Stimulated activated CD4-positive, alpha-beta T cell treated with anti-CD3 and anti-CD28 coated beads, Interleukin-4, amount 100 ng/mL, for 24 hours (primary cell): ENCODE measurements around the gene MISP.
"Not testable (repeated sequence)": the region's sequence is repeated elsewhere in the genome, so short reads cannot be mapped to it uniquely, and the experiment has no call there.

Experiments used
- DNase-seq: peaks from one replicate; pipeline ENCODE4 v3.0.0-alpha.2; 2020

MISP gene, protein sequence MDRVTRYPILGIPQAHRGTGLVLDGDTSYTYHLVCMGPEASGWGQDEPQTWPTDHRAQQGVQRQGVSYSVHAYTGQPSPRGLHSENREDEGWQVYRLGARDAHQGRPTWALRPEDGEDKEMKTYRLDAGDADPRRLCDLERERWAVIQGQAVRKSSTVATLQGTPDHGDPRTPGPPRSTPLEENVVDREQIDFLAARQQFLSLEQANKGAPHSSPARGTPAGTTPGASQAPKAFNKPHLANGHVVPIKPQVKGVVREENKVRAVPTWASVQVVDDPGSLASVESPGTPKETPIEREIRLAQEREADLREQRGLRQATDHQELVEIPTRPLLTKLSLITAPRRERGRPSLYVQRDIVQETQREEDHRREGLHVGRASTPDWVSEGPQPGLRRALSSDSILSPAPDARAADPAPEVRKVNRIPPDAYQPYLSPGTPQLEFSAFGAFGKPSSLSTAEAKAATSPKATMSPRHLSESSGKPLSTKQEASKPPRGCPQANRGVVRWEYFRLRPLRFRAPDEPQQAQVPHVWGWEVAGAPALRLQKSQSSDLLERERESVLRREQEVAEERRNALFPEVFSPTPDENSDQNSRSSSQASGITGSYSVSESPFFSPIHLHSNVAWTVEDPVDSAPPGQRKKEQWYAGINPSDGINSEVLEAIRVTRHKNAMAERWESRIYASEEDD

DNA sequence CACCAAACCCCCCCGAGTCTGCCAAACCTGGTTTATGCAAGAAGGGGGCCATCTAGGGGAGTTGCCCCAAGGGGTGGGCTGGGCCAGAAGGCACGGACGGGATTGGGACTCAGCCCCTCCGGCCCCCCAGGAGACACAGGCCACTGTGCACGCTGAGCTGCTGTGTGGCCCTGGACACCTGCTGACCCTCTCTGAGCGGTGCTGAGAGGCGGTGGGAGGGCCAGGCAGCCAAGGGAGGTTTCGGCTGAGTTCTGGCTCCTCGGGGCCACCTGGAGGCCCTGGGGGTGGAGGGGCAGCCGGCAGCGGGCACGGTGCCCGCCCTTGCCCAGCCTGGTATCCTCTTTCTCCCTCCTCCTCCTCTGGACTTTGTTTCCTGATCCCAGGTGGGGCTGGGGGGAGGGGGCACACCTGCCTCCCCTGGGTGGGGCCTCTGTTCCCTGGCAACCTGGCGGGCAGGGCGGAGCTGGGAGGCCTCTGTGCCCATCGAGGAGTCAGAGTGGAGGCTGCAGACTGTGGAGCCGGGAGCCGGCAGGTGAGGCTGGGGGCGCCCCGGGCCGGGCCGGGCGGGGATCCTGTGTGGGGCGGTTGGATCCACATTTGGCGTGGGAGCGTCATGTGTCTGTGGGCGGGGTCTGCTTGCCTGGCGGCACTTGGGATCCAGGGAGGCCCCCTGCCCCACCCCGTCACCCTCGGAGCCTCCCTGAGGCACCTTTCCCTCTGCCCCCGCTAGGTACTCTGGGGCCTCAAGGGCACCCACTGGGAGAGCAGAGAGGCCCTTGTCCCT is at the start of gene MISP:
TSS of gene MISP (plus strand) at position 473 of the 784 bp plus-strand sequence. CDS start 5,835 bp downstream, outside the sequence.
- no peak for DNase-seq

DNA sequence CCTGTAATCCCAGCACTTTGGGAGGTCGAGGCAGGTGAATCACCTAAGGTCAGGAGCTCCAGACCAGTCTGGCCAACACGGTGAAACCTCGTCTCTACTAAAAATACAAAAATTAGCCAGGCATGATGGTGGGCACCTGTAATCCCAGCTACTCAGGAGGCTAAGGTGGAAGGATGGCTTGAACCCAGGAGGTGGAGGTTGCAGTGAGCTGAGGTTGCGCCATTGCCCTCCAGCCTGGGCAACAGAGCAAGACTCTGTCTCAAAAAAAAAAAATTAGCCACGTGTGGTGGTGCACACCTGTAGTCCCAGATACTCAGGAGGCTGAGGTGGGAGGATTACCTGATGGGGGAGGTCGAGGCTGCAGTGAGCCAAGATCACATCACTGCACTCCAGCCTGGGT is 48.1 kb upstream of the MISP start:
- not testable (repeated sequence) for DNase-seq

DNA sequence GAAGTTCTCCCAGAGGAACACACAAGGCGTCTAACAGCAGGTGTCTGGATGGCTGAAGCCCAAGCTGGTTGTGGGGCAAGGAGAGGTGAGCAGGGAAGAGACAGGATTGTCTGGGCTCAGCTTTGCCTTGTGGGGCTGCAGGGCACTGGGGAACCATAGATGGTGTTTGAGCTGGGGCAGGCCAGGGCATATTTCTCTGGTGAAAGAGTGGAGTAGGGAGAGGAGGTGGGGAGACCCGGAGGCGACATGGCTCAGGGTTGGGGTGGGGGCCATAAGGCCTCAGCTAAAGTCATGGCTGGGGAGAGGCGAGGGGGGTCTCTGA is 47.6 kb upstream of the MISP start:
- no peak for DNase-seq

DNA sequence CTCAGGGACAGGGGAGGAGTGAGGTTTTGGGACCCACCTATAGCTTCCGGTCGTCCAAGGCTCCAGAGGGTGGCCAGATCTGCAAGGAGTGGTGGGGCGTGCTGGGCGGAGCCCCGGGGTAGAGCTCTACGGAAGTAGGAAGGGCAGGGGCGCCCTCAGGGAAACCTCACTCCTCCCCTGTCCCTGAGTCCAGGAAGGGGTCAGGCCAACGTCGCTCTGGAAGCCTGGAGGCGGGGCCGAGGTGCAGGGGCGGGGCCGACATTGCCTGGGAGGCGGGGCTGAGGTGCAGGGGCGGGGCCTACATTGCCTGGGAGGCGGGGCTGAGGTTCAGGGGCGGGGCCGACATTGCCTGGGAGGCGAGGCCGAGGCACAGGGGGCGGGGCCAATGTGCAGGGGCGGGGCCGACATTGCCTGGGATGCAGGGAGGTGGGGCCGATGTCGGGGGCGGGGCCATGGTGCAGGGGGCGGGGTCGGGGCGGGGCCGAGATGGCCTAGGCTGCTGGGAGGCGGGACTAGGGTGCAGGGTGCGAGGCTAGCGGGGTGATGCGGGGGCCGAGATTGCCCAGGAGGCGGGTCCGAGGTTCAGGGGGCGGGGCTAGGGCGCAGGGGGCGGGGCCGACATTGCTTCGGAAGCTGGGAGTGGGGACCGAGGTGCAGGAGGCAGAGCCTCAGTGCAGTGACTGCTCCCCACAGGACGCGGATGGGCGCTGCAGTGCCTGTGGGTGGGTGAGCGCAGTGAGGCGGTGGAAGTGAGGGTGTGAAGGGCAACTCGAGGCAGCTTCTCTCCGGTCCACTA is 47.1 kb upstream of the MISP start:
- peak; percentile 58 for DNase-seq

DNA sequence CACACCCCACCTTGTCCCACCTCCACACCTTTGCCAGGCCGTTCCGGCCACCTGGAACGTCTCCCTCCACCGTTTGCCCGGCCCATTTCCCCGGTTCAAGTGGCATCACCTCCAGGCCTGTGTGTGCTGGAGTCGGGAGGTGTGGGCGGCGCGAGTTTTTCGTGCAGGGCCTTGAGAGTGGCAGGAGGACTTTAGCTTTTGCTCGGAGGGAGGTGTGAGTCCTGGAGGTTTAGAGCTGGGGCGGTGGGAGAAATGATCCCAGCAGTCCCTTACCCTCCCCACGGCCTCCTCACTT is 46.5 kb upstream of the MISP start:
- DNase-seq: no peak

DNA sequence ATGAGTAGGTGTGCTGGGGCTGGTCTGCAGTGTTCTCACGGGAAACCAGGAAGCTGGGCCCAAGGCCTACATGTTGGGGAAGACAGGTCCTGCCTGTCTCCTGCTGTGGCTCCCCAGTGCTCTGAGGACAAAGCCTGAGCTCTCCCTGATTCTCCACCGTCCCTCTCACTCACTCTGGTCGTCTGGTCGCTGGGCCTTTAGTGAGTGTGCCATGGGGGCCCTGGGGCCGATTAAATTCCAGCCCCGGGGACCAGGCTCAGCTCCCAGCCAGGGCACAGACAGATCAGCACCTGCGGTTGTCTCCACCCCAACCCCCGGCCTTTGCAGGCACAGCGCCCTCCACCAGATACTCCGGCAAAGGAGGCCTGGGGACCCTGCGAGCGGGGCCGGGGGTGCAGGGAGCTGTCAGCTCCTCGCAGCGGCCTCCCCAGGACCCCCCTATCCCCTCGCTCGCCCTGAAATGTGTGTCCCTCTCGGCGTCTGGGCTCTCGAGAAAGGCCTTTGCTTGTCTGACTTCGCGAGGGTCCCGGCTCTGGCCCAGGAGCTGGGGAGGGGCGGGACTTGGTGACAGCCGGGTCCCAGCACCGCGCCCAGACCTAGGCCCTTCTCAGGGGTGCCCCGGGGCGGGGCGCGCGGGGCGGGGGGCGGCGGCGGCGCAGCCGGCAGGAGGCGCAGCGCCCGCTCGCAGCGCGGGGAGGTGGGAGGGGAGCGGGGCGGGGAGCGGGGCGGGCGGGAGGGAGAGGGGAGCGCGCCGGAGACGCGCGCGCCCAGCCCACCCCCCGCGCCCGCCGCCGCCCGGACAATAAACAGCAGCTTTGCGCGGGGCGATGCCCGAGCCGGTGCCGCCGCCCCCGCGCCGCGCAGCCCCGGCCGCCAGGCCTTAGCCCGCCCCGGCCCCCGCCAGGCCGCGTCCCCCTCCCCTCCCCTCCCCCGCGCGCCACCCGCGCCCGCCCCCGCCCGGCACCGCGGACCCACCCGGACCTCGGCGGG is 42.5 kb upstream of the MISP start, which contains the start of gene PALM:
TSS of gene PALM (plus strand) at position 782 of the 990 bp plus-strand sequence. CDS start 212 bp downstream, outside the sequence.
- DNase-seq: no peak

DNA sequence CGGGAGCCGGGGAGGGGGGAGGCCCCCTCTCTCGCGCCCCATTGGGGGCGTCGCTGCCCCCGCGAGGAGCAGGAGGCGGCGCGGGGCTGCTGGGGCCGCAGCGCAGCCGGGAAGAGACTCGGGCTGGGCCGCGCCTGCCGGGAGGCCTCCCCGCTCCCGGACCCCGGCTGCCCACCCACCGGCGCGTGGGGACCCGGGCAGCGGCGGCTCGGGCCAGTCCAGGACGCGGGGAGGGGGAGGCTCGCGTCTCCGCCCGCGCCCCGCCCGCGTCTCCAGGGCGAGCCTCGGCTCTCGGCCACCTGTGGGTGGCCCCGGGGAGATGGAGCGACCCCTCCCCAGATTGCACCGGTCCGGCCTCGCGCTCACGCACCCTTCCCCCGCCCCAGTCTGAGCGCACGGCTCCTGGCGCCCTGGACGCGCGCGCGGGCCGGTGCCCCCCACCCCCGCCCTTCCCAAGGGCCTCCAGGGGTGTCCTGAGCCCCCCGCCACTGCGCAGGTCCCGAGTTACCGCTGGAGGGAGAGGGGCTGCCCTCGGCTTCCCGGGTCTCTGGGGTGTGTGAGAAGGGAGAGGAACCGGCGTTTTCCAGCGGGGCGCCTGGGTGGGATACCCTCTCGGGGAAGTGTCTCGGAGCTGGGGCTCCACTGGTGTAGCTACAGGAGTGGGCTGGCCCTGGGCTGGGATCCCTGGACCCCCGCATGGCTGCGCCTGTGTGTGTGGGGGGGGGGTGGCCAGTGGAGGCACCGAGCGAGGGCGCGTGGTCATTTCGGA is 41.5 kb upstream of the MISP start:
- no peak for DNase-seq

DNA sequence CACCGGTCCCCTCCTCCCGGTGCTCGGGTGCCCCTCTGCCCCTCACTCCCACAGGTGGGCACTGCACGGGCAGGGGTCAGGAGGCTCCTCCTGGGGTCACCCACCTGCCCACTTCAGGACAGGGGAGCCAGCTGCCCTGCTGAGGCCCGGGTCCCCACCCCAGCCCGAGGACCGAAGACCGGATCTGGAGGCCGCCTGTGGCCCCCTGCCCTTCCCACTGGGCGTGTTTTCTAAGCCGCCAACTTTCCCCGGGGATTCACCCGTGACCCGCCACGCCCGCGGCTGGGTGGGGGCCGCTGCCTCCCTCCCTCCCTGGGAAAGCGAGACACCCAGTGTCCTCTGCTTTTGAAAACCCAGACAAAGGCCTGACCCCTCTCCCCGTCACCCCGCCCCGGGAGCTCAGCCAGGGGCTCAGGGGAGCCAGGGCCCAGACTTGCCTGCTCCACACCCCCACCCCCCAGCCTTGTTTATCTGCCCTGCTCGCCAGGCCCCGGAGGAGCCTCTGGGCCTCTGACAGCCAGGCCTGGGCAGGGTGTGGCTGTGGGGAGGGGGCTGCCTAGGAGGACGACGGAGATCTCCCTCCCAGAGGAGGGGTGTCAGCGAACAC is 40.8 kb upstream of the MISP start:
- no peak for DNase-seq

DNA sequence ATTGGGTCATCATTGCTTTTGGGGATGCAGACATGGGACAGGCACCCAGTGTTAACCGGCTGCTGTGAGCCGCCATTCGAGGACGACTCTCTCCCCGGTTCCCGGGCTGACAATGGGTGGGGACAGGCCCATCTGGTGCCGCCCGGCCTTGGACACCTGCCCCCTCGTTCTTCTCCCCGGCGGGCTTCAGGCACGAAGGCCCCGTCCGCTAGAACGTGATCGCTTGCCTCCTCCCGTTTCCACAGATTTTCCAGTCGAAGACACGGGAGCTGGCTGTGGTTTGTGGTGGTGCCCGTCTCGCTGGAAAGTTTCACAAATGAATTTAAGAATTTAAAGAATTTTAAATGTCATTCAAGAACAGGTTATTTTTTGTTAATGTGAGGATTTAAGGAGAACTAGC is 40.1 kb upstream of the MISP start:
- no peak for DNase-seq

DNA sequence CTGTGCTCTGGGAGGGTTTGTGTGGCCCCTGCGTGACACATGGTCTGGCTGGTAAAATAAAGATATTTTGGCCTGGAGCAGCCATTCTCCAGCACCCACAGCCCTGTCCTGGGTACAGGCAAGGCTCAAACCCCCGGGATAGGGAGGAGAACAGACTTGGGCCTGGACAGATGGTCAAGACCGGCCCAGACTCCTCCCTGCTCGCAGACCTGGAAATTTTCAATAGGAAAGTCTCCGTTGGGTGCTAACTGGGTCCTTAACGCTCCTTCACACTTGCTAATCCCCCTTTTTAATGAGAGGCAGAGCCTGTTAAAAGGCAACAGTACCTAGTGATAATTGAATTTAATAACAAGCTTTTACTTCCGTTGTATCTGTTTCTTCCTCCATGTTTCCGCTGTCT is 39.7 kb upstream of the MISP start:
- no peak for DNase-seq

DNA sequence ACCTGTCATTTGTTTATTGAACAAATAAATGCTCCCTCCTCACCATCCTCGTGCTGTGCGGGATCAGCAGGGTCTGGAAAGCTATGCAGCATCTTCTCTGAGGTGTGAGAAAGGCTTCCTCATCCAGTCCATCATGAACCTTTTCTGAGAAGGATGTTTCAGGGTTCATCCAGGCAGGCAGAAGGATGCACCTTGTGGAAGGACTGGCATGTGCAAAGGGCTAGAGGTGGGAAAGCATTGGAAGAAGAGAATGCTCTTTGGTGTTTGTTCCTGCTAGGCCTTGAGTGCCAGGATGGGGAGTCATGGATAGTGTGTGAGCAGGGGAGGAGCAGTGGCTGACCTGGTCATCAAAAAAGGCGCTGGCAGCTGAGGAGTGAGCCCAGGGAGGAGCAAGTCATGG is 35.6 kb upstream of the MISP start:
- DNase-seq: no peak

DNA sequence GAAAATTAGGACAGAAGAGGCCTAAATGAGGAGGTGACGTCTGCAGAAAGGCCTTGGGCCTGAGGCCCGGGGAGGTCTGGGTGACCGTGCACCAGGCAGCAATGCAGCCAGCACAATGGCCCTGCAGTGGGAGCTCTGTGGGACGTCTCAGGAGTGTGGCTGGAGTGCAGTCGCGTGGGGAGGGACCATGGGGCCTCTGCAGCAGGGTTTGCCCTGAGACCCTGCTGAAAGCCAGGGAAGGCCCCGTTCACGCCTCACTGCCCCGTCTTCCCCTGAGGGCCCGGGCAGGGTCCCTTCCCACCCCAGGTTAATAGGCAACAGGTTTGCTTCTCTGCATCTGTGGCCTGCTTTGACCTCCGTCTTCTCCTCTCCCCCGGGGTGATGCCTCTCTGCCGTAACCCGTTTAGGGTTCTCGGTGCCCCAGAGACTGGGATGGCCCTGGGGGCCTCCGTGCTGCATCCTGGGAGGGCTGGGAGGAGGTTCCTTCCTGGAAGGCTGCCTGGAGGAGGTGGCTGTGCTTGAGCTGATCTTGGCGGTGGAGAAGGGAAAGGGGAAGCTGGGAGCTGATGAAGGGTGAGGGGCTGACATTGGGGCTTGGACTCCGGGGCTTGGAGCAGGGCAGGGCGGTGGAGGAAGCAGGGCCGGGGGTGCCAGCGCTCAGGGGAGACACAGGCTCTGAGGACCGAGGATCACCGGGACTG is 32.5 kb upstream of the MISP start:
- DNase-seq: no peak

DNA sequence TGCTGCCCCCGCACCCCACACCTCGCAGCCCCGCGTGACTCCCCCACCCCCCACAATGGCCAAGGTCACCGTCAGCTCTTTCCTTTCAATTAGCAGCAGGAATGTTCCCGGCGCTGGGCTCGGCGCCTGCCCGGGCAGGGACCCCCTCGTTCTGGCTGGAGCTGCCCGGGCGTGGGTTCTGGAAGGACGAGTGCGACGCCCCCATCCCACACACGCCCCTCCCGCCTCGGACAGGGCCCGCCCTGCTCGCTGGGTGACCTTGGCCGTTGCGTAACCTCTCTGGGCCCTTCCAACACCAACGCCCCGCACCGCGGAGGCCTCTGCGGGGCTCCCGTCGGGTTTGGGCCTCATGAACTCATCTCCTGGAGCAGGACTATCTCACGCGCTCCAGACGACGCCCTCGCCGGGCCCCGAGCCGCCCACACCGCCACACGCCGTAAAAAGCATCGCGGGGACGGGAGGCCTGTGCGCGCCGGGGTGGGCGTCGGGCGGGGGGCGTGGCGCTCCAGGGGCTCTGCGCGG is 31.9 kb upstream of the MISP start:
- DNase-seq: no peak

DNA sequence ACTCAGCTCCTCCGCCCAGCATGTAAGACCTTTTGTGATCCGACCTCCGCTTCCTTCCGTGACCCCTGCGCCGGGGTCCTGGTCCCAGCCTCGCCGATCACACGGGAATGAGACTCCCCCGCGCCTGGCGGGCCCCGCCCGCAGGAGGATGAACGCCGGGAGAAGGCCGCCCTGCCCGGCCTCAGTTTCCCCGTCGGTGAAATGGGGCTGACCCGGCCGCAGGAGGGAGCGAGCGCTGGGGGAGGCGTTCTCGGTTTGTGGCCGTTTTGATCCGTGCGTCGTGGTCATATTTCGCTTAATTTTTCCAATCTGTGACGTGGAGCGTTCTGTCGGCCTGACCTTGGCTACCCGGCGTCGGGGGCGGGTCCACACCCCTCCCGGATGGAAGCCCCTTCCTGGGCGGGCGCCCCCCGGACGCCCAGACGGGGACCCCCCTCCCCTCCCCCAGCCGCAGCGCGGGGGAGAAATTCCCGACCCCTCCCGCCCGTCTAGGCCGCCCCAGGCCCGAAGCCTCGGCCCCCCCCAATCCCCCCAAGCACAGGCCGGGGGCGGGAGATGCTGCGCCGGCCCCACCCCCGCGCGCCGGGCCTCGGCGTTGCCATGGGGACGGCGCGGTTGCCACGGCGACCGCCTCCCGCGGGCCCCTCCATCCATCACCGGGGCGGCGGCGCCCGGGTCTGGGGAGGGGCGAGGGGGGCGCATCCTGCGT is 31.1 kb upstream of the MISP start:
- no peak for DNase-seq

DNA sequence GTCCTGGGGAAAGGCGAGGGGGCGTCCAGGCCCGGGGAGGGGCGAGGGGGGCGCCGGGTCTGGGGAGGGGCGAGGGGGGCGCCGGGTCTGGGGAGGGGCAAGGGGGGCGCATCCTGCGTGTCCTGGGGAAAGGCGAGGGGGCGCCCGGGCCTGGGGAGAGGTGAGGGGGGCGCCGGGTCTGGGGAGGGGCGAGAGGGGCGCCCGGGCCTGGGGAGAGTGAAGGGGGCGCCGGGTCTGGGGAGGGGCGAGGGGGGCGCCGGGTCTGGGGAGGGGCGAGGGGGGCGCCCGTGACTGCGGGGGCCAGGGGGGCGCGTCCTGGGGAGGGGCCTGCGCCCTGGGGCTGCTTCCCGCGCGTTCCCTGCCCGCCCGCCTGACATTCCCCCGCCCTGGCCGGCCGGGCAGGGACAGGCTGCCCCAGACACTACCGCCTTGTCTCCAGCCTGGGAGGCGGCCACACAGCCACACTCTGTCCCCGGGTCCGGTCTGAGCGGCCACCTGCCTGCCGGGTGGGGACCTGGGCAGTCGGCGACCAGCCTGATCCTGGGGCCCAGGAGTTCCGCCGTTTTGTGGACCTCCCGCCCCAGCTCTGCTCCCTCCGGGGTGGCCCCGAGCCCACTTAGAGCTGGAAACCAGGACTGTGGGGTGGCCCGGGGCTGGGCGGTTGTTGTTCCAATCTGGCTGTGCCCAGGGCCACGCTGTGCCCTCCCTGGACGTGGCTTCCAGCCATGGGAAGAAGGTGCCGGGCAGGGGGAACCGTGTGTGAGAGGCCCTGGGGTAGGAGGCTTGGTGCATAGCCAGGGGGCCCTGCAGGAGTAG is 30.4 kb upstream of the MISP start:
- DNase-seq: no peak

DNA sequence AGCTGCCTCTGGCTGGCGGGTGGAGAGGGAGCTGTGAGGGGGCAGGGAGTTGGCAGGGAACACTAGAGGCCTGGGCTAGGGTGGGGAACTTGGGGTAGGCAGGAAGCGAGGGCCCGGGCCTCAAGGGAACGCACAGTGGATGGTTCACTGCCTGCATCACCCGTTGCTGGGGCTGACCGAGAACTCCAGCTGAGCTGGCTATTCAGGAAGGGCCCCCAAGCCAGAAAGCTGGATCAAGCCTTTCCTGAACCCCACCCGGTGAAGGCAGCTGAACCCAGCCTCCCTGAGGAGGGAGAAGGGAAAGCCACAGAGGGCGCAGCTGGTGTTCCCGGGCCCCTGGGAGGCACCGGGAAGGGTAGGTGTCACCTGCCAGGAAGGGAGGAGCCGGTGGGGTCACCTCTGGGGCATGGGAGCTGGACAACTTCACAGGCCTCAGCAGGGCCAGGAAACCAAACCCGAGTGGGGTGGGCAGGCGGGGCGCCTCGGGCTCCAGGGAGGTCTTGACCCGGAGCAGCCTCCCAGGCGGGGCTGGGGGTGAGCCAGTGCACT is 28.3 kb upstream of the MISP start:
- DNase-seq: no peak

DNA sequence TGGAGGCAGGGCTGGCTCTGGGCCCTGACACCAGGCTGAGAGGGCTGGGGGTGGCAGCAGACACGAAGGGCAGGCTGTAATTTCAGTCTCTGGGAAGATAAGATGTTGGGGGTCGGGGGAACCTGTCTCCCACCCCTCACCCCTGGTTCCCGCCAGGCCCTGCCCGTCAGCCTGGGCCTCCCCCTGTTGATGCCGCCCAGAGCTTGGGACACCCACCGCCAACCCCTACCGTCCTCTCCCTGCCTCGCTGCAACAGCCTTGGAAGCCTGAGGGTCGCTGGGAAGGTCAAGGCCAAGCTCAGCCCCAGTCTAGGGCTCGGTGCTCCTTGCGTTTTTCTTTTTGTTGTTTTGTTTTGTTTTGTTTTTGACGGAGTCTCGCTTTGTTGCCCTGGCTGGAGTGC is 27.7 kb upstream of the MISP start:
- DNase-seq: no peak

DNA sequence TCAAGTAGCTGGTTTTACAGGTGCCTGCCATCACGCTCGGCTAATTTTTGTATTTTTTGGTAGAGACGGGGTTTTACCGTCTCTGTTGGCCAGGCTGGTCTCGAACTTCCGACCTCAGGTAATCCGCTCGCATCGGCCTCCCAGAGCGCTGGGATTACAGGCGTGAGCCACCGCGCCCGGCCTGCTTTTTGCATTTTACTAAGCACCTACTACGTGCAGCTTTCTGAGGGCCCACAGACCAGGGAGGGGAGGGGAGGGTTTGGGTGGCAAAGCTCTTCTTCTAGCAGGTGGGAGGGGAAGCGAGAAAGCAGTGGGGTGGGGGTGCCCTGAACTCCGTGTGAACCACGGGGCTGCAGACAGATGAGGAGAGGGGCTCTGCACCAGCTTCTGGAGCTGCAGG is 27.2 kb upstream of the MISP start:
- DNase-seq: no peak
